Measurements from ENCODE around the gene THUMPD2. TPM values are rescaled to one million over a fixed set of nuclear protein-coding genes. Genes with fewer than 3 reads are reported as not detected.

Gene THUMPD2
- total RNA-seq, 1 experiment from 2014 or later: 19.5 TPM

DNA sequence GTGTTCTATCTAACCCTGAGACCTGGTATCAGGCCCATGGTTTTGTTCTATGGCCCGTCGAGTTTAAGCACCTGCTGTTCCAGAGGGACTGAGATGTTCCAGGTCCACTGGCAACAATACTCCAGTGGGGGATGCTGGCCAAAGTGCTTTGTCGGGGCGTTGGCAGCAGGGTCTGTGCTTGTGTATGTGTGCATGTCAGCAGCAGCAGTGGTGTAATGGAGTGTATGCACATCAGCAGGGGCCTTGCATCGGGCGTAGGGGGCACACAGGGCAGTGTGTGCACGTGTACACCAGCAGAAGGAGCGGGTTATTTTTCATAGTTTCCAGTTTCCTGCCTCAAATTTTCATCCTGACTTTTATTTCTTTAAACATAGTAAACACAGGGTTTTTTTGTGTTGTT is 37.8 kb upstream of the THUMPD2 start:
- Histone ChIP-seq H2AK5ac (ENCODE audit: insufficient read length, low read length) (no peak overlapping the region), H3K56ac (ENCODE audit: insufficient read length, low read depth, low read length) (no peak overlapping the region), H3K4me2 (ENCODE audit: insufficient read depth, insufficient read length, low read length) (no peak overlapping the region), H4K8ac (replicated peaks; ENCODE audit: insufficient read length, low read depth, low read length) (no peak overlapping the region), H4K5ac (ENCODE audit: insufficient read length, low read depth, low read length) (no peak overlapping the region), H3K18ac (ENCODE audit: insufficient read length, low read depth, low read length) (no peak overlapping the region), H3K23me2 (ENCODE audit: insufficient read length, low read depth, low read length, poor library complexity, severe bottlenecking) (no peaks in the 10 kb centered on the region), H3K9me3 (ENCODE audit: control insufficient read depth, low read depth, low read length) (no peaks in the 10 kb centered on the region), H3K4ac (ENCODE audit: low read depth, low read length) (no peak overlapping the region), H3T11ph (ENCODE audit: low read length) (no peak overlapping the region), H3K14ac (ENCODE audit: insufficient read depth, low read length) (no peak overlapping the region; the same call in 1 of the 2 replicates), H3K23ac (ENCODE audit: insufficient read length, low read depth, low read length) (no peak overlapping the region), H2BK15ac (ENCODE audit: low read depth, low read length) (no peak overlapping the region), H3K27me3 (ENCODE audit: insufficient read depth, low read length) (no peaks in the 10 kb centered on the region), H2BK20ac (ENCODE audit: low read depth, low read length, poor library complexity, severe bottlenecking) (no peak overlapping the region), H4K91ac (ENCODE audit: insufficient read length, low read depth, low read length) (no peak overlapping the region), H2BK5ac (ENCODE audit: insufficient read length, low read length) (no peak overlapping the region), H2BK120ac (ENCODE audit: low read depth, low read length, poor library complexity, severe bottlenecking) (no peak overlapping the region), H3K79me1 (ENCODE audit: insufficient read depth, low read depth, low read length, poor library complexity, severe bottlenecking) (no peaks in the 10 kb centered on the region), H2BK12ac (ENCODE audit: insufficient read length, low read depth, low read length) (no peak overlapping the region), H3K9ac (ENCODE audit: extremely low read depth, insufficient read length, low read length) (no peak overlapping the region), H3K27ac (ENCODE audit: insufficient read length, low read depth, low read length) (no peak overlapping the region), H2AFZ (ENCODE audit: low read length) (no peak overlapping the region), H3K79me2 (ENCODE audit: insufficient read depth, low read length) (no peaks in the 10 kb centered on the region), H3K4me1 (ENCODE audit: insufficient read depth, low read length) (no peaks in the 10 kb centered on the region), H4K20me1 (ENCODE audit: control insufficient read depth, insufficient read depth, insufficient read length) (no peaks in the 10 kb centered on the region)
- H3K27me3 Mint-ChIP-seq (ENCODE audit: low read depth): no peaks in the 10 kb centered on the region
- H3K36me3 Mint-ChIP-seq (ENCODE audit: insufficient read depth in 1 of 3, low read depth in 3 of 3): peaks cover 0 to 4% (median 2%) of the 10 kb centered on the region in 3 experiments; a peak in 2 of 7 replicates
- H3K4me3 Mint-ChIP-seq: no peak overlapping the region
- H3K4me1 Mint-ChIP-seq: peaks cover 0 to 5% of the 10 kb centered on the region in 2 experiments; a peak in 2 of 4 replicates
- no CpG with 5 or more reads among the region's 8 CpGs for WGBS (ENCODE audit: extremely low coverage, insufficient read length, low lambda C conversion rate)
- peaks cover 0 to 4% of the 10 kb centered on the region in 2 experiments; a peak in 4 of 5 replicates for H3K9me3 Mint-ChIP-seq
- DNase-seq: no peak
- TF ChIP-seq, protein P1, sequence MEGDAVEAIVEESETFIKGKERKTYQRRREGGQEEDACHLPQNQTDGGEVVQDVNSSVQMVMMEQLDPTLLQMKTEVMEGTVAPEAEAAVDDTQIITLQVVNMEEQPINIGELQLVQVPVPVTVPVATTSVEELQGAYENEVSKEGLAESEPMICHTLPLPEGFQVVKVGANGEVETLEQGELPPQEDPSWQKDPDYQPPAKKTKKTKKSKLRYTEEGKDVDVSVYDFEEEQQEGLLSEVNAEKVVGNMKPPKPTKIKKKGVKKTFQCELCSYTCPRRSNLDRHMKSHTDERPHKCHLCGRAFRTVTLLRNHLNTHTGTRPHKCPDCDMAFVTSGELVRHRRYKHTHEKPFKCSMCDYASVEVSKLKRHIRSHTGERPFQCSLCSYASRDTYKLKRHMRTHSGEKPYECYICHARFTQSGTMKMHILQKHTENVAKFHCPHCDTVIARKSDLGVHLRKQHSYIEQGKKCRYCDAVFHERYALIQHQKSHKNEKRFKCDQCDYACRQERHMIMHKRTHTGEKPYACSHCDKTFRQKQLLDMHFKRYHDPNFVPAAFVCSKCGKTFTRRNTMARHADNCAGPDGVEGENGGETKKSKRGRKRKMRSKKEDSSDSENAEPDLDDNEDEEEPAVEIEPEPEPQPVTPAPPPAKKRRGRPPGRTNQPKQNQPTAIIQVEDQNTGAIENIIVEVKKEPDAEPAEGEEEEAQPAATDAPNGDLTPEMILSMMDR (conservative IDR thresholded peaks at IDR 0.05): no peak
- H3K27ac Mint-ChIP-seq: no peak overlapping the region

All from H9 (cell line).